ENCODE results near the gene CAPN6. TPM values are rescaled to one million over a fixed set of nuclear protein-coding genes. Genes with fewer than 3 reads are reported as not detected.

Gene CAPN6, protein sequence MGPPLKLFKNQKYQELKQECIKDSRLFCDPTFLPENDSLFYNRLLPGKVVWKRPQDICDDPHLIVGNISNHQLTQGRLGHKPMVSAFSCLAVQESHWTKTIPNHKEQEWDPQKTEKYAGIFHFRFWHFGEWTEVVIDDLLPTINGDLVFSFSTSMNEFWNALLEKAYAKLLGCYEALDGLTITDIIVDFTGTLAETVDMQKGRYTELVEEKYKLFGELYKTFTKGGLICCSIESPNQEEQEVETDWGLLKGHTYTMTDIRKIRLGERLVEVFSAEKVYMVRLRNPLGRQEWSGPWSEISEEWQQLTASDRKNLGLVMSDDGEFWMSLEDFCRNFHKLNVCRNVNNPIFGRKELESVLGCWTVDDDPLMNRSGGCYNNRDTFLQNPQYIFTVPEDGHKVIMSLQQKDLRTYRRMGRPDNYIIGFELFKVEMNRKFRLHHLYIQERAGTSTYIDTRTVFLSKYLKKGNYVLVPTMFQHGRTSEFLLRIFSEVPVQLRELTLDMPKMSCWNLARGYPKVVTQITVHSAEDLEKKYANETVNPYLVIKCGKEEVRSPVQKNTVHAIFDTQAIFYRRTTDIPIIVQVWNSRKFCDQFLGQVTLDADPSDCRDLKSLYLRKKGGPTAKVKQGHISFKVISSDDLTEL
- 1 to 10 TPM in 2 of 4 donors, under 1 TPM in 1, not detected in 1; 0.13 to 1.6 (median 1.4) TPM for total RNA-seq

DNA sequence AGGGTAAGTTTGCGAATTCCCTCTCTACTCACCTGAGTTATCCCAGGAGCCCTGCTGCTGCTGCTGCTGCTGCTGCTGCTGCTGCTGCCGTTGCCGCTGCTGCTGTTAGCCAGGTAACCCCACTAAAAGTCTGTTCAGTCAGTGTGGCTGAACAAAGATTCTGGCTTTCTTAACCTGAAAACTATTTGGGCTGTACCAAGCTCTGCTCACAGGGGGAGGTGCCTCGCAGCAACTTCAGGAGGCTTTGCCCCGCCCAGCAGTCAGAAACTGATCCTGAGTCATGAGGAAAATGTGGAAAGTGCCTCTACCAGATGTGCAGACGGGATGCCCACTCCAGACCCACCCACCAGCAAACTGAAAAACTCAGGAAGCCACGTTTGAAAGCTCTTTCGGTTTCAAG lies at the start of gene CAPN6:
CAPN6 (minus strand) TSS at position 145 of the 400 bp plus-strand sequence. CDS start 6,547 bp downstream, outside the sequence.
- Histone ChIP-seq H3K36me3 (no peaks in the 10 kb centered on the region), H3K27me3 (no peaks in the 10 kb centered on the region), H3K27ac (no peak within 1 kb of the TSS), H3K4me1 (no peaks in the 10 kb centered on the region), H3K4me3 (replicated peaks in 1 of 3) (no peak within 1 kb of the TSS), H3K9me3 (no peaks in the 10 kb centered on the region)
- 23 to 45% methylated on average over 6 of the region's 8 CpGs for WGBS, 2 donors
- DNase-seq, result peak; percentile 39 to 57
- TF ChIP-seq POLR2A (IDR thresholded peaks at IDR 0.05), result peak in 1 of 2 donors; percentile 21
- TF ChIP-seq, protein P1, sequence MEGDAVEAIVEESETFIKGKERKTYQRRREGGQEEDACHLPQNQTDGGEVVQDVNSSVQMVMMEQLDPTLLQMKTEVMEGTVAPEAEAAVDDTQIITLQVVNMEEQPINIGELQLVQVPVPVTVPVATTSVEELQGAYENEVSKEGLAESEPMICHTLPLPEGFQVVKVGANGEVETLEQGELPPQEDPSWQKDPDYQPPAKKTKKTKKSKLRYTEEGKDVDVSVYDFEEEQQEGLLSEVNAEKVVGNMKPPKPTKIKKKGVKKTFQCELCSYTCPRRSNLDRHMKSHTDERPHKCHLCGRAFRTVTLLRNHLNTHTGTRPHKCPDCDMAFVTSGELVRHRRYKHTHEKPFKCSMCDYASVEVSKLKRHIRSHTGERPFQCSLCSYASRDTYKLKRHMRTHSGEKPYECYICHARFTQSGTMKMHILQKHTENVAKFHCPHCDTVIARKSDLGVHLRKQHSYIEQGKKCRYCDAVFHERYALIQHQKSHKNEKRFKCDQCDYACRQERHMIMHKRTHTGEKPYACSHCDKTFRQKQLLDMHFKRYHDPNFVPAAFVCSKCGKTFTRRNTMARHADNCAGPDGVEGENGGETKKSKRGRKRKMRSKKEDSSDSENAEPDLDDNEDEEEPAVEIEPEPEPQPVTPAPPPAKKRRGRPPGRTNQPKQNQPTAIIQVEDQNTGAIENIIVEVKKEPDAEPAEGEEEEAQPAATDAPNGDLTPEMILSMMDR (IDR thresholded peaks at IDR 0.05), result no peak
- intact Hi-C loops (cut with DNase I), result no loop called here

DNA sequence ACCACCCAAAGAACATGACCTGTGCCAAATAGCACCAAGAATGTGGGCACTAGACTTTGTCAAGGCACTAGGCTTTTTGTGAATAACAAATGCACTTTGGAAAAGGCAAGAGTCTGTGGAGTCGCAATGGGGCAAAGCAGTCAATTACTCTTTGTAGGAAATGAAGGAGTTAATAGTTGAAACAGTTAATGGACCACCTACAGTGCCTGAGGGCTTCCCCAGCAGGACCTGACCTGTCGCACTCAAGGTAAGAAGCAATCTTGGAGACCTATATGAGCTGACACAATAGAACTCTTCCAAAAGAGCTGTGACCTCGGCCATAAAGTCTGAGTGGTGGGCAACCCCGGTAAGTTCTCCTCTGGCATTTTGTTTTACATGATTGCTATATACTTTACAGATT lies 49.2 kb upstream of the CAPN6 start:
- no peak overlapping the region for H3K4me3 ChIP-seq (replicated peaks in 1 of 3)
- WGBS, 2 donors, result 56 to 61% methylated on average over 4 of the region's 4 CpGs
- H3K27ac ChIP-seq, result no peak overlapping the region
- intact Hi-C loops (cut with DNase I), result no loop called here
- H3K27me3 ChIP-seq, result no peaks in the 10 kb centered on the region
- H3K36me3 ChIP-seq, result no peaks in the 10 kb centered on the region
- TF ChIP-seq, protein P1 (IDR thresholded peaks at IDR 0.05), result no peak
- no peak for TF ChIP-seq POLR2A (IDR thresholded peaks at IDR 0.05)
- H3K4me1 ChIP-seq, result no peaks in the 10 kb centered on the region
- no peaks in the 10 kb centered on the region for H3K9me3 ChIP-seq
- no peak for DNase-seq

DNA sequence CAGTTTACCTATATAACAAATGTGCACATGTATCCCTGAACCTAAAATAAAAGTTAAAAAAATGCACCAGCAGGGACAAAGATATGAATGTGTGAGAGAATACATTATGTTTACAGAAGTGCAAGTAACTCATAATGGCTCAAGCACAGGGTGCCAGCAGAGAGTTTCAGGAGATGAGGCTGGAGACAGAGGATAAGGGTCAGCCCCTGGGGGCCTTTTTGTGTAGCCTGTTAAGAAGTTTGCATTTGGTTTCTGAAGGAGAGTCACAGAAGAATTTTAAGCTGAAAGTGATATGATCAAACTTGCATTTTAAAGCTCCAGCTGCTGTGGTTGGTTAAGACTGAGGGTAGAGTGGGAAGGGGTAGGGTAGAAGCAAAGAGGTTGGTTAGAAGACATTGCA lies 48.6 kb upstream of the CAPN6 start:
- no peak for DNase-seq
- H3K9me3 ChIP-seq, result no peaks in the 10 kb centered on the region
- no peaks in the 10 kb centered on the region for H3K4me1 ChIP-seq
- H3K27me3 ChIP-seq, result no peaks in the 10 kb centered on the region
- H3K36me3 ChIP-seq, result no peaks in the 10 kb centered on the region
- H3K4me3 ChIP-seq (replicated peaks in 1 of 3), result no peak overlapping the region
- no peak overlapping the region for H3K27ac ChIP-seq
- TF ChIP-seq, protein P1 (IDR thresholded peaks at IDR 0.05), result no peak
- TF ChIP-seq POLR2A (IDR thresholded peaks at IDR 0.05), result no peak
- intact Hi-C loops (cut with DNase I), result no loop called here

DNA sequence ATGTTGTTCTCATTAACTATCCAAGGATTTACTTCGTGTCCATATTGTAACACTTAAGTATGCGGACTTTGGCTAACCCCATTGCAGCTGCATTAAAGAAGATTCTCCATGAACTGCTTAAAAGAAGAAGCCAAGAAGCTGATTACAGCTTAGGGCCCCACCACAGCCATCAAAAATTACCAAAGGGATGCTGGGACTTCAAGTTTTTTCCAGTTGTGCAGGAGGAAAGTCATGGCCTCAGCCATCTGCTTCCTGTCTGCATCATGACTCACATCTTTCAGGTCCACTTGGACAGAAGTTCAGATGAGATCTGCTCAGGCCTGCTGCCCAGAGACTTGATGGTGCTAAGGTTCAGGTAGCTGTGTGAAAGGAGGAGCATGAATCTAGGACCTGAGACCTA lies 38.8 kb upstream of the CAPN6 start:
- H3K27ac ChIP-seq, result no peak overlapping the region
- 63 to 82% methylated on average over 2 of the region's 2 CpGs for WGBS, 2 donors
- no peaks in the 10 kb centered on the region for H3K27me3 ChIP-seq
- H3K4me3 ChIP-seq (replicated peaks in 1 of 3), result no peak overlapping the region
- no peaks in the 10 kb centered on the region for H3K4me1 ChIP-seq
- TF ChIP-seq POLR2A (IDR thresholded peaks at IDR 0.05), result no peak
- TF ChIP-seq, protein P1 (IDR thresholded peaks at IDR 0.05), result no peak
- DNase-seq, result no peak
- no peaks in the 10 kb centered on the region for H3K36me3 ChIP-seq
- no peaks in the 10 kb centered on the region for H3K9me3 ChIP-seq
- intact Hi-C loops (cut with DNase I), result no loop called here

DNA sequence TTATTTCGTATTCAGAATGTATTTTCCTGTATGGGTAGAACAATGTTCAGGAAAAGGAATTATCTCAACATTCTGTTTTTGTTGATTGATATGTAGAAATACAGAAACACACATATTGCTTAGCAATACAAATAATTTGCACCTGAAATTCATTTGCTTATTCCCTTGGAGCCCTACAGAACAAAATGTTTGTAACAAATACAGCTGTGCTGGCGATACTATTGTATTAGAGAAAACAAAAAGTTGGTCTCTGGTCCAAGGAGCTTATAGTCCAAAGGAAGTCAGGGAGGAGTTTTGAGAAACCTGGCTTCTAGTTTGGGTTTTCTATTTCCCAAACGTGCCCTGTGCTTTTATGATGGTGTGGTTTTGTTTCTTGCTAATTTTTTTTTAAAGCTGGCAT lies 37.8 kb upstream of the CAPN6 start:
- Histone ChIP-seq H3K27me3 (no peaks in the 10 kb centered on the region), H3K36me3 (no peaks in the 10 kb centered on the region), H3K4me3 (replicated peaks in 1 of 3) (no peak overlapping the region), H3K27ac (no peak overlapping the region), H3K9me3 (no peaks in the 10 kb centered on the region), H3K4me1 (no peaks in the 10 kb centered on the region)
- intact Hi-C loops (cut with DNase I), result no loop called here
- TF ChIP-seq, protein P1 (IDR thresholded peaks at IDR 0.05), result no peak
- TF ChIP-seq POLR2A (IDR thresholded peaks at IDR 0.05), result no peak
- WGBS, 2 donors, result 66 to 72% methylated on average over 3 of the region's 3 CpGs
- no peak for DNase-seq
